ENCODE results near the gene TNFRSF1B.

Gene TNFRSF1B

GRCh38 chr1:12176298-12177118 lies 9.7 kb downstream of the TNFRSF1B start:
- DNase-seq = no peak

- DNase-seq = no peak
These were observed 10.6 kb downstream of the TNFRSF1B start for GRCh38 chr1:12177156-12177998.

- DNase-seq = peak; percentile 96 to 98
These were observed 11.2 kb downstream of the TNFRSF1B start for GRCh38 chr1:12177999-12178441.

- DNase-seq = no peak
These were observed 11.7 kb downstream of the TNFRSF1B start for GRCh38 chr1:12178511-12178910.

- peak; percentile 69 to 88 for DNase-seq
These were observed 12.3 kb downstream of the TNFRSF1B start for GRCh38 chr1:12179111-12179519.

GRCh38 chr1:12179676-12180075 lies 12.9 kb downstream of the TNFRSF1B start:
- DNase-seq = no peak

GRCh38 chr1:12180315-12180714 lies 13.5 kb downstream of the TNFRSF1B start:
- no peak for DNase-seq

GRCh38 chr1:12180903-12181302 lies 14.1 kb downstream of the TNFRSF1B start:
- no peak for DNase-seq

- DNase-seq = no peak
These were observed 14.8 kb downstream of the TNFRSF1B start for GRCh38 chr1:12181568-12181967.

- no peak for DNase-seq
These were observed 15.7 kb downstream of the TNFRSF1B start for GRCh38 chr1:12182410-12182984.

- DNase-seq = no peak
These were observed 16.5 kb downstream of the TNFRSF1B start for GRCh38 chr1:12183095-12183794.

GRCh38 chr1:12184008-12184681 lies 17.4 kb downstream of the TNFRSF1B start:
- DNase-seq = no peak

GRCh38 chr1:12185036-12185917 lies 18.5 kb downstream of the TNFRSF1B start:
- no peak for DNase-seq

GRCh38 chr1:12185918-12186678 lies 19.3 kb downstream of the TNFRSF1B start:
- no peak for DNase-seq

GRCh38 chr1:12186679-12186985 lies 19.8 kb downstream of the TNFRSF1B start:
- no peak for DNase-seq

GRCh38 chr1:12188115-12188514 lies 21.3 kb downstream of the TNFRSF1B start:
- DNase-seq = no peak

GRCh38 chr1:12188657-12189327 lies 22.0 kb downstream of the TNFRSF1B start:
- no peak for DNase-seq

- DNase-seq = no peak
These were observed 22.5 kb downstream of the TNFRSF1B start for GRCh38 chr1:12189328-12189682.

- DNase-seq = no peak
These were observed 24.6 kb downstream of the TNFRSF1B start for GRCh38 chr1:12191242-12192032.
